ENCODE measurements around the gene TMEM132D. TPM values are rescaled to one million over a fixed set of nuclear protein-coding genes. Genes with fewer than 3 reads are reported as not detected.

The TMEM132D gene
- polyA plus RNA-seq, 4 donors: 0.10 to 0.21 TPM; not detected in 2

DNA sequence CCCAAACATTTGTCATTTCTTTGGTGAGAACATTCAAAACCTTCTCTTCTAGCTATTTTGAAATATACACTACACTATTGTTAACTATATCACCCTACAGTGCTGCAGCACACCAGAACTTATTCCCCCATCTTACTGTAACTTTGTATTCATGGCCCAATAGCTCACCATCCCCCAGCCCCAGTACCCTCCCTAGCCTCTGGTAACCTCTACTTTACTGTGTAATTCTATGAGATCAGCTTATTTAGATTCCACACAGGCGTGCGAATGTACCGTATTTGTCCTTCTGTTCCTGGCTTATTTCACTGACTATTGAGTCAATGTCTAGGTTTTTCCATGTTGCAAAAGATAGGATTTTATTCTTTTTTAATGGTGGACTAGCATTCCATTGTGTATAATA lies 469.0 kb downstream of the TMEM132D start:
- WGBS, 3 donors: 93 to 99% (median 94%) methylated on average over 3 of the region's 3 CpGs
- no peak for FAIRE-seq
- Histone ChIP-seq H3K4me3 (ENCODE audit: low read depth in 1 of 3, low read length in 3 of 3) (no peak overlapping the region), H3K27me3 (ENCODE audit: control insufficient read depth in 3 of 3, insufficient read depth in 3 of 3, low read length in 3 of 3) (peaks cover 0 to 2% (median 0%) of the 10 kb centered on the region in 3 donors), H3K4me1 (ENCODE audit: control insufficient read depth in 3 of 3, insufficient read depth in 2 of 3, low read depth in 1 of 3, low read length in 2 of 3) (no peaks in the 10 kb centered on the region), H3K9me3 (ENCODE audit: control insufficient read depth in 2 of 2, insufficient read depth in 1 of 2, low read depth in 1 of 2, low read length in 1 of 2) (peaks cover 0 to 16% of the 10 kb centered on the region in 2 donors), H3K36me3 (ENCODE audit: control insufficient read depth in 3 of 3, insufficient read depth in 2 of 3, low read depth in 1 of 3, low read length in 3 of 3) (no peaks in the 10 kb centered on the region), H3K27ac (ENCODE audit: low read depth in 1 of 3, low read length in 2 of 3) (no peak overlapping the region)
- no peak for DNase-seq

GRCh38 chr12:129428240-129428936 lies 475.4 kb downstream of the TMEM132D start:
- Histone ChIP-seq H3K36me3 (ENCODE audit: control insufficient read depth in 3 of 3, insufficient read depth in 2 of 3, low read depth in 1 of 3, low read length in 3 of 3) (no peaks in the 10 kb centered on the region), H3K4me1 (ENCODE audit: control insufficient read depth in 3 of 3, insufficient read depth in 2 of 3, low read depth in 1 of 3, low read length in 2 of 3) (no peaks in the 10 kb centered on the region), H3K4me3 (ENCODE audit: low read depth in 1 of 3, low read length in 3 of 3) (no peak overlapping the region), H3K9me3 (ENCODE audit: control insufficient read depth in 2 of 2, insufficient read depth in 1 of 2, low read depth in 1 of 2, low read length in 1 of 2) (peaks cover 1 to 19% of the 10 kb centered on the region in 2 donors), H3K27ac (ENCODE audit: low read depth in 1 of 3, low read length in 2 of 3) (no peak overlapping the region), H3K27me3 (ENCODE audit: control insufficient read depth in 3 of 3, insufficient read depth in 3 of 3, low read length in 3 of 3) (peaks cover 0 to 2% (median 0%) of the 10 kb centered on the region in 3 donors)
- FAIRE-seq (no peak), DNase-seq (no peak)
- WGBS, 3 donors: 66 to 83% (median 74%) methylated on average over 5 of the region's 5 CpGs

- Histone ChIP-seq H3K27ac (ENCODE audit: low read depth in 1 of 3, low read length in 2 of 3) (no peak overlapping the region), H3K4me1 (ENCODE audit: control insufficient read depth in 3 of 3, insufficient read depth in 2 of 3, low read depth in 1 of 3, low read length in 2 of 3) (no peaks in the 10 kb centered on the region), H3K4me3 (ENCODE audit: low read depth in 1 of 3, low read length in 3 of 3) (no peak overlapping the region), H3K27me3 (ENCODE audit: control insufficient read depth in 3 of 3, insufficient read depth in 3 of 3, low read length in 3 of 3) (no peaks in the 10 kb centered on the region), H3K9me3 (ENCODE audit: control insufficient read depth in 2 of 2, insufficient read depth in 1 of 2, low read depth in 1 of 2, low read length in 1 of 2) (peaks cover 0 to 3% of the 10 kb centered on the region in 2 donors), H3K36me3 (ENCODE audit: control insufficient read depth in 3 of 3, insufficient read depth in 2 of 3, low read depth in 1 of 3, low read length in 3 of 3) (no peaks in the 10 kb centered on the region)
- FAIRE-seq: no peak
- WGBS, 3 donors: 16 to 29% (median 28%) methylated on average over 4 of the region's 4 CpGs
- DNase-seq: no peak
These were observed 480.7 kb downstream of the TMEM132D start for GRCh38 chr12:129423041-129423580.

- H3K4me1 ChIP-seq (ENCODE audit: control insufficient read depth in 3 of 3, insufficient read depth in 2 of 3, low read depth in 1 of 3, low read length in 2 of 3): no peaks in the 10 kb centered on the region
- no peak for DNase-seq
- 69 to 85% (median 78%) methylated on average over 2 of the region's 2 CpGs for WGBS, 3 donors
- no peaks in the 10 kb centered on the region for H3K27me3 ChIP-seq (ENCODE audit: control insufficient read depth in 3 of 3, insufficient read depth in 3 of 3, low read length in 3 of 3)
- H3K9me3 ChIP-seq (ENCODE audit: control insufficient read depth in 2 of 2, insufficient read depth in 1 of 2, low read depth in 1 of 2, low read length in 1 of 2): peaks cover 0 to 3% of the 10 kb centered on the region in 2 donors
- no peak overlapping the region for H3K27ac ChIP-seq (ENCODE audit: low read depth in 1 of 3, low read length in 2 of 3)
- H3K4me3 ChIP-seq (ENCODE audit: low read depth in 1 of 3, low read length in 3 of 3): no peak overlapping the region
- no peak for FAIRE-seq
- no peaks in the 10 kb centered on the region for H3K36me3 ChIP-seq (ENCODE audit: control insufficient read depth in 3 of 3, insufficient read depth in 2 of 3, low read depth in 1 of 3, low read length in 3 of 3)
These were observed 490.5 kb downstream of the TMEM132D start for GRCh38 chr12:129413295-129413694.

DNA sequence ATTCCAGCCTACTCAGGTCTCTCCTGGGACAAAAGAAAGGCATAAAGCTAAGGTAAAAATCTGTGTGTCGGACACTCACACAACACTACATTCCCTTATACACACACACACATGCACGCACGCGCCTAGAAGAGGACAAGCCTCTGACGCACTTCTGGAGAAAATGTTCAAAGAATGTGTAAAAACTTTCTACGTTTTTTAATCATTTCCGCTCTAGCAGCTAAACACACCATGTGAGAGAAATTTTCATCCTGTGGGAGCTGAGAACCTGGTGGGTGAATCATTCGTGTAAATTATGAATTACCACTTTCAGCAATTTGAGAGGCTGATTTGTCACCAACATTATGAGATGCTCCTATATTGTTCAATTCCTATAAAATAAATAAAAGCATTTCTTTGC lies 494.5 kb downstream of the TMEM132D start:
- DNase-seq (no peak), FAIRE-seq (no peak)
- Histone ChIP-seq H3K36me3 (ENCODE audit: control insufficient read depth in 3 of 3, insufficient read depth in 2 of 3, low read depth in 1 of 3, low read length in 3 of 3) (no peaks in the 10 kb centered on the region), H3K4me1 (ENCODE audit: control insufficient read depth in 3 of 3, insufficient read depth in 2 of 3, low read depth in 1 of 3, low read length in 2 of 3) (no peaks in the 10 kb centered on the region), H3K27ac (ENCODE audit: low read depth in 1 of 3, low read length in 2 of 3) (no peak overlapping the region), H3K9me3 (ENCODE audit: control insufficient read depth in 2 of 2, insufficient read depth in 1 of 2, low read depth in 1 of 2, low read length in 1 of 2) (no peaks in the 10 kb centered on the region), H3K27me3 (ENCODE audit: control insufficient read depth in 3 of 3, insufficient read depth in 3 of 3, low read length in 3 of 3) (no peaks in the 10 kb centered on the region), H3K4me3 (ENCODE audit: low read depth in 1 of 3, low read length in 3 of 3) (no peak overlapping the region)
- WGBS, 3 donors: 81 to 87% (median 82%) methylated on average over 8 of the region's 8 CpGs

DNA sequence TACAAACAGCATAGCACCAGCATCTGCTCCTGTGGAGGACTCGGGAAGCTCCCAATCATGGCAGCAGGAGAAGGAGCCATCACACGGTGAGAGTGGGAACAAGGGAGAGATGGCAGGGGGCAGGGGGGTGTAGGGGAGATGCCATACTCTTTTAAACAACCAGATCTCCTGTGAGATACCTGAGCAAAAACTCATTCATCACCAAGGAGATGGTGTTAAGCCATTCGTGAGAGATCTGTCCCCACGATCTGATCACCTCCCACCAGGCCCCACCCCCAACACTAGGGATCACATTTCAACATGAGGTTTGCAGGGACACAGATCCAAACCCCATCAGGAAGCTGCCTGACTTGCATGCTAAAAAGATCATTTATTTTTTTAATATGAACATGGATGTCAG lies 499.3 kb downstream of the TMEM132D start:
- FAIRE-seq: no peak
- 53 to 80% (median 79%) methylated on average over 4 of the region's 4 CpGs for WGBS, 3 donors
- no peak overlapping the region for H3K27ac ChIP-seq (ENCODE audit: low read depth in 1 of 3, low read length in 2 of 3)

GRCh38 chr12:129401572-129401971 lies 502.3 kb downstream of the TMEM132D start:
- Histone ChIP-seq H3K27me3 (ENCODE audit: control insufficient read depth in 3 of 3, insufficient read depth in 3 of 3, low read length in 3 of 3) (no peaks in the 10 kb centered on the region), H3K36me3 (ENCODE audit: control insufficient read depth in 3 of 3, insufficient read depth in 2 of 3, low read depth in 1 of 3, low read length in 3 of 3) (no peaks in the 10 kb centered on the region), H3K27ac (ENCODE audit: low read depth in 1 of 3, low read length in 2 of 3) (no peak overlapping the region), H3K9me3 (ENCODE audit: control insufficient read depth in 2 of 2, insufficient read depth in 1 of 2, low read depth in 1 of 2, low read length in 1 of 2) (peaks cover 0 to 6% of the 10 kb centered on the region in 2 donors), H3K4me1 (ENCODE audit: control insufficient read depth in 3 of 3, insufficient read depth in 2 of 3, low read depth in 1 of 3, low read length in 2 of 3) (peaks cover 0 to 3% (median 0%) of the 10 kb centered on the region in 3 donors), H3K4me3 (ENCODE audit: low read depth in 1 of 3, low read length in 3 of 3) (no peak overlapping the region)
- no peak for FAIRE-seq
- WGBS, 3 donors: 7 to 53% (median 27%) methylated on average over 4 of the region's 4 CpGs
- DNase-seq: peak in 1 of 2 donors; percentile 82

More for the DNA sequence above, 499.3 kb downstream of the TMEM132D start:
- Histone ChIP-seq H3K27me3 (ENCODE audit: control insufficient read depth in 3 of 3, insufficient read depth in 3 of 3, low read length in 3 of 3) (no peaks in the 10 kb centered on the region), H3K4me3 (ENCODE audit: low read depth in 1 of 3, low read length in 3 of 3) (no peak overlapping the region), H3K9me3 (ENCODE audit: control insufficient read depth in 2 of 2, insufficient read depth in 1 of 2, low read depth in 1 of 2, low read length in 1 of 2) (no peaks in the 10 kb centered on the region), H3K4me1 (ENCODE audit: control insufficient read depth in 3 of 3, insufficient read depth in 2 of 3, low read depth in 1 of 3, low read length in 2 of 3) (peaks cover 0 to 3% (median 0%) of the 10 kb centered on the region in 3 donors), H3K36me3 (ENCODE audit: control insufficient read depth in 3 of 3, insufficient read depth in 2 of 3, low read depth in 1 of 3, low read length in 3 of 3) (no peaks in the 10 kb centered on the region)
- DNase-seq: no peak

DNA sequence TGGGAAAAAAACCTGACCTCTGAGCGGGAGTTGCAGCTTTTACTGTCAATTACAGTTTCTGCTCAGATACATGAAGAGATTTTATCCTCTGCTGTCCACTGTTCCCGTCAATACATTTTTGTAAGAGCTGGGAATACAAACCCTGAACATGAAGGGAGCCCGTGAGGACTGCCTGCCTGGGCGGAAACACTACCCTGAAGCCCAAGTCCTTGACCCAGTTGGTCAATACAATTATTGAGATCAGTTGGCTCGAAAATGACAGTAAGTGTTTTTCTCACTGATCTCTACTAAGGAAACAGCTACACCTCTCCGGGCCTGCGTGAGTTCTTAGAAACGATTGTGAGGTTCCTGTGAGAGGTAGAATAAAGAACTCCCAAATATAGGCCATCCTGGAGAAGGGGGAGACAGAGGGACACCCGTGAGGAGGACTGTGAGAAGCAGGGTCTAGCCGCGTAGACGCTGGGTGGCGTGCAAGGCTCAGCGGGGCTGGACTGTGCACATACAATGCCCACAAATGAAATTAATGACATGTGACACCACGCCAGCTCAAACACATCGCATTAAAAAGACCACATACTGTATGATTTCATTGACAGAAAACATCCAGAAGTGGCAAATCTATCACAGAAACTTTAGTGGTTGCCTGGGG lies 509.5 kb downstream of the TMEM132D start:
- FAIRE-seq: no peak
- Histone ChIP-seq H3K4me1 (ENCODE audit: control insufficient read depth in 3 of 3, insufficient read depth in 2 of 3, low read depth in 1 of 3, low read length in 2 of 3) (no peaks in the 10 kb centered on the region), H3K4me3 (ENCODE audit: low read depth in 1 of 3, low read length in 3 of 3) (no peak overlapping the region), H3K36me3 (ENCODE audit: control insufficient read depth in 3 of 3, insufficient read depth in 2 of 3, low read depth in 1 of 3, low read length in 3 of 3) (no peaks in the 10 kb centered on the region), H3K9me3 (ENCODE audit: control insufficient read depth in 2 of 2, insufficient read depth in 1 of 2, low read depth in 1 of 2, low read length in 1 of 2) (peaks cover 0 to 6% of the 10 kb centered on the region in 2 donors), H3K27me3 (ENCODE audit: control insufficient read depth in 3 of 3, insufficient read depth in 3 of 3, low read length in 3 of 3) (no peaks in the 10 kb centered on the region), H3K27ac (ENCODE audit: low read depth in 1 of 3, low read length in 2 of 3) (no peak overlapping the region)
- 79 to 89% (median 82%) methylated on average over 16 of the region's 16 CpGs for WGBS, 3 donors
- no peak for DNase-seq
